ENCODE results near the gene PCP2. TPM values are rescaled to one million over a fixed set of nuclear protein-coding genes. Genes with fewer than 3 reads are reported as not detected.

The PCP2 gene
- total RNA-seq, 4 donors from 2014 or later = 2.3 to 13.4 (median 7.8) TPM; not detected in 1

DNA sequence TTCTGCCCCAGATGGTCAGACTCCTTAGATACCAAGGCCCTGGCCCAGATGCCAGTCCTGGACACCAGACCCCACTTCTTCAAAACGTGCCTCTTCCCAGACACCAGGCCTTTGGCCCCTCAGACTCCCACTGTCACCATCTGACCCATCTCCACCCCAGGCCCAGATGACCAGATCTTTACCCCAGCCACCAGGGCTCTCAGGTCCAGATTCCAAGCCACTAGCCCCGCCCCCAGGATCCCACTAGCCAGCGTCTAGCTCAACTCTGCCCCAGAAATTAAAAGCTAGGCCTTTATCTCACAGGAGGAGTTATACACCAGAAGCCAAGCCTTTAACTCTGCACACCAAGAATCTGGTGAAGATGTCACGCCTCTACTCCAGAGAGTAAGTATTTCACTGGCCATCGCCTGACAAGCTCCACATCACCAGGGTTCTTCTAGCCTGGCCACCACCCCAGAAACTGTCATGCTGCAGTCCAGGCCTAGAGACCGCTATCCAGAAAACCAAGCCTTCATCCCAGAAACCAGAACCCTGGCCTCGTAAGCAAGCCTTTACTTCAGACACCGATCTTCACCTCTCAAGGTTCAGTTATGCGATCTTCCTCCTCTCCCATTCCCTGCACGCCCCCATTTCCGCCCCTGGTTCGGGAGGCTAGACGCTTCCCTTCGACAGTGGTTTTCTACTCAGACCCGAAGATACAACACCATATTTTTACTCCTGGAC, 4.8 kb downstream of the PCP2 start:
- Histone ChIP-seq H3K4me1 (peaks cover 12 to 24% (median 20%) of the 10 kb centered on the region in 4 donors), H3K4me3 (peak overlapping the region; percentile 70 to 99 (median 88)), H3K36me3 (peaks cover 0 to 27% (median 0%) of the 10 kb centered on the region in 3 donors), H3K27ac (peak overlapping the region; percentile 74 to 82 (median 82)), H3K9me3 (no peaks in the 10 kb centered on the region), H3K27me3 (no peaks in the 10 kb centered on the region)
- DNase-seq = no peak
- no peak for TF ChIP-seq CTCF (IDR thresholded peaks at IDR 0.05)
- TF ChIP-seq POLR2A (IDR thresholded peaks at IDR 0.05) = no peak

GRCh38 chr19:7627166-7627565, 6.4 kb downstream of the PCP2 start:
- Histone ChIP-seq H3K27ac (no peak overlapping the region), H3K36me3 (peaks cover 0 to 42% (median 0%) of the 10 kb centered on the region in 3 donors), H3K27me3 (no peaks in the 10 kb centered on the region), H3K9me3 (no peaks in the 10 kb centered on the region), H3K4me1 (peaks cover 12 to 24% (median 20%) of the 10 kb centered on the region in 4 donors), H3K4me3 (no peak overlapping the region)
- DNase-seq = no peak
- TF ChIP-seq POLR2A (IDR thresholded peaks at IDR 0.05) = no peak
- no peak for TF ChIP-seq CTCF (IDR thresholded peaks at IDR 0.05)

GRCh38 chr19:7625763-7626372, 7.7 kb downstream of the PCP2 start:
- TF ChIP-seq POLR2A (IDR thresholded peaks at IDR 0.05) (no peak), CTCF (IDR thresholded peaks at IDR 0.05) (no peak)
- peaks cover 0 to 55% (median 0%) of the 10 kb centered on the region in 3 donors for H3K36me3 ChIP-seq

DNA sequence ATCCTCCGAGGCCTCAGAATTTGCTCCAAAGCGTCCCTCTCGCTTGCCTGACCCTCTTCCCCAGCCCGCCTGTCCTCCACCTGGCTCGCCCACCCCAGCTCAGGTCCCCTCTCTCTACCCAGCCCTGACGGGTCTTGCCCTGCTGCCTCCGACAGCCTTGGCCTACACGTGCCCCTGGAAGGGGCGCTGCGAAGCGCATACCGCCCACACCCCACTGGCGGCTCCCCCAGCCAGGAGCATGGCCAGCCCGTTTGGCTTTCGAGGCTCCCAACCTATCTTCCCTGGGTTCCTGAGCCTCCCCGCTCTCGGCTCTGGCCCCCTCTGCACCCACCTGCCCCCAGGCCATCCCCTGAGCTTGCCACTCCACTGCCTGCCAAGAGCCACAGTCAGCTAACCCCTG, 8.7 kb downstream of the PCP2 start:
- Histone ChIP-seq H3K27me3 (no peaks in the 10 kb centered on the region), H3K27ac (no peak overlapping the region), H3K9me3 (no peaks in the 10 kb centered on the region), H3K36me3 (peaks cover 0 to 66% (median 0%) of the 10 kb centered on the region in 3 donors), H3K4me3 (no peak overlapping the region), H3K4me1 (peaks cover 8 to 19% (median 9%) of the 10 kb centered on the region in 4 donors)
- no peak for TF ChIP-seq POLR2A (IDR thresholded peaks at IDR 0.05)
- TF ChIP-seq CTCF (IDR thresholded peaks at IDR 0.05) = no peak
- DNase-seq = no peak

More at GRCh38 chr19:7625763-7626372, 7.7 kb downstream of the PCP2 start:
- peaks cover 12 to 22% (median 18%) of the 10 kb centered on the region in 4 donors for H3K4me1 ChIP-seq
- DNase-seq = no peak
- H3K27ac ChIP-seq = no peak overlapping the region
- no peaks in the 10 kb centered on the region for H3K27me3 ChIP-seq
- H3K9me3 ChIP-seq = no peaks in the 10 kb centered on the region
- no peak overlapping the region for H3K4me3 ChIP-seq

GRCh38 chr19:7623725-7624603, 9.6 kb downstream of the PCP2 start:
- Histone ChIP-seq H3K27me3 (no peaks in the 10 kb centered on the region), H3K9me3 (no peaks in the 10 kb centered on the region), H3K4me3 (no peak overlapping the region), H3K27ac (no peak overlapping the region), H3K36me3 (peaks cover 0 to 72% (median 0%) of the 10 kb centered on the region in 3 donors), H3K4me1 (peaks cover 8 to 27% (median 12%) of the 10 kb centered on the region in 4 donors)
- no peak for DNase-seq
- TF ChIP-seq POLR2A (IDR thresholded peaks at IDR 0.05) (no peak), CTCF (IDR thresholded peaks at IDR 0.05) (no peak)

Measured in Peyer's patch (tissue), 4 donors.